ENCODE measurements around the gene PRR3.
A peak's percentile ranks its signal among the peaks of the same experiment; 100 is the strongest.
"Not testable (repeated sequence)": the region's sequence is repeated elsewhere in the genome, so short reads cannot be mapped to it uniquely, and the experiment has no call there.

The PRR3 gene

GRCh38 chr6:30556906-30557682 lies at the start of gene PRR3:
TSS of gene PRR3 (plus strand) at chr6:30557295. CDS start at chr6:30557345, 50 bp downstream.
- peak; percentile 88 for DNase-seq (ENCODE audit: low read depth)

GRCh38 chr6:30507849-30508827 lies 49.0 kb upstream of the PRR3 start:
- DNase-seq (ENCODE audit: low read depth): no peak

- DNase-seq (ENCODE audit: low read depth): no peak
Observed at GRCh38 chr6:30508890-30509736, 48.0 kb upstream of the PRR3 start.

- no peak for DNase-seq (ENCODE audit: low read depth)
Observed at GRCh38 chr6:30510419-30511168, 46.5 kb upstream of the PRR3 start.

- no peak for DNase-seq (ENCODE audit: low read depth)
Observed at GRCh38 chr6:30511169-30511546, 45.9 kb upstream of the PRR3 start.

GRCh38 chr6:30513451-30513850 lies 43.6 kb upstream of the PRR3 start:
- DNase-seq (ENCODE audit: low read depth): no peak

- no peak for DNase-seq (ENCODE audit: low read depth)
Observed at GRCh38 chr6:30515106-30515505, 42.0 kb upstream of the PRR3 start.

- DNase-seq (ENCODE audit: low read depth): peak; percentile 88
Observed at GRCh38 chr6:30515944-30516753, 40.9 kb upstream of the PRR3 start.

- not testable (repeated sequence) for DNase-seq (ENCODE audit: low read depth)
Observed at GRCh38 chr6:30516754-30517076, 40.4 kb upstream of the PRR3 start.

- not testable (repeated sequence) for DNase-seq (ENCODE audit: low read depth)
Observed at GRCh38 chr6:30517767-30518504, 39.2 kb upstream of the PRR3 start.

- DNase-seq (ENCODE audit: low read depth): not testable (repeated sequence)
Observed at GRCh38 chr6:30518505-30519145, 38.5 kb upstream of the PRR3 start.

- DNase-seq (ENCODE audit: low read depth): no peak
Observed at GRCh38 chr6:30520522-30520921, 36.6 kb upstream of the PRR3 start.

- DNase-seq (ENCODE audit: low read depth): peak; percentile 18
Observed at GRCh38 chr6:30521082-30521481, 36.0 kb upstream of the PRR3 start.

GRCh38 chr6:30521952-30522351 lies 35.1 kb upstream of the PRR3 start:
- not testable (repeated sequence) for DNase-seq (ENCODE audit: low read depth)

GRCh38 chr6:30526444-30526843 lies 30.7 kb upstream of the PRR3 start:
- DNase-seq (ENCODE audit: low read depth): not testable (repeated sequence)

- DNase-seq (ENCODE audit: low read depth): not testable (repeated sequence)
Observed at GRCh38 chr6:30529349-30529875, 27.7 kb upstream of the PRR3 start.

- no peak for DNase-seq (ENCODE audit: low read depth)
Observed at GRCh38 chr6:30530014-30530413, 27.1 kb upstream of the PRR3 start.

GRCh38 chr6:30533460-30534294 lies 23.4 kb upstream of the PRR3 start:
- no peak for DNase-seq (ENCODE audit: low read depth)

Measured in stromal cell of bone marrow (primary cell).